CD4-positive, alpha-beta T cell treated with Interleukin-15 for 4 hours (primary cell): ENCODE results near the gene ZNF37A.
A peak's percentile ranks its signal among the peaks of the same experiment; 100 is the strongest.
"Not testable (repeated sequence)": the region's sequence is repeated elsewhere in the genome, so short reads cannot be mapped to it uniquely, and the experiment has no call there.

Experiments used
- DNase-seq: peaks from one replicate; pipeline ENCODE4 v3.0.0-alpha.2; 2020; ENCODE audit warnings: low spot score

ZNF37A gene

GRCh38 chr10:38094158-38094926, at the start of gene ZNF37A:
Gene ZNF37A (plus strand): TSS chr10:38094337. CDS start chr10:38096618, 2,281 bp downstream.
- DNase-seq = peak; percentile 90

- no peak for DNase-seq
Observed at GRCh38 chr10:38045129-38045528, 49.0 kb upstream of the ZNF37A start.

- DNase-seq = no peak
Observed at GRCh38 chr10:38047666-38048065, 46.5 kb upstream of the ZNF37A start.

GRCh38 chr10:38050212-38050611, 43.9 kb upstream of the ZNF37A start:
- no peak for DNase-seq

GRCh38 chr10:38054361-38054797, 39.8 kb upstream of the ZNF37A start:
- no peak for DNase-seq

- DNase-seq = not testable (repeated sequence)
Observed at GRCh38 chr10:38055274-38055894, 38.8 kb upstream of the ZNF37A start.

GRCh38 chr10:38069663-38070062, 24.5 kb upstream of the ZNF37A start:
- not testable (repeated sequence) for DNase-seq

GRCh38 chr10:38070501-38070900, 23.6 kb upstream of the ZNF37A start:
- no peak for DNase-seq

- no peak for DNase-seq
Observed at GRCh38 chr10:38072552-38072951, 21.6 kb upstream of the ZNF37A start.

- no peak for DNase-seq
Observed at GRCh38 chr10:38076687-38077086, 17.4 kb upstream of the ZNF37A start.

GRCh38 chr10:38093318-38093717, 819 bp upstream of the ZNF37A start:
- DNase-seq = not testable (repeated sequence)

GRCh38 chr10:38093816-38094157, 350 bp upstream of the ZNF37A start:
- no peak for DNase-seq

GRCh38 chr10:38094927-38095574, 914 bp downstream of the ZNF37A start:
- DNase-seq = no peak

- DNase-seq = no peak
Observed at GRCh38 chr10:38102880-38103279, 8.7 kb downstream of the ZNF37A start.

- no peak for DNase-seq
Observed at GRCh38 chr10:38103756-38104155, 9.6 kb downstream of the ZNF37A start.

GRCh38 chr10:38112159-38112558, 18.0 kb downstream of the ZNF37A start:
- DNase-seq = no peak

GRCh38 chr10:38118072-38118807, 24.1 kb downstream of the ZNF37A start:
- DNase-seq = no peak

- DNase-seq = no peak
Observed at GRCh38 chr10:38119038-38119437, 24.9 kb downstream of the ZNF37A start.

- DNase-seq = no peak
Observed at GRCh38 chr10:38127812-38128211, 33.7 kb downstream of the ZNF37A start.

- DNase-seq = no peak
Observed at GRCh38 chr10:38143587-38143986, 49.5 kb downstream of the ZNF37A start.

GRCh38 chr10:38146579-38147333, 52.6 kb downstream of the ZNF37A start:
- no peak for DNase-seq

GRCh38 chr10:38147686-38148085, 53.5 kb downstream of the ZNF37A start:
- no peak for DNase-seq
